HL-60/S4 (cell line): ENCODE results near the gene KHDC4.
"Not testable (repeated sequence)": the region's sequence is repeated elsewhere in the genome, so short reads cannot be mapped to it uniquely, and the experiment has no call there.

ENCODE experiments used
- in situ Hi-C: fragments of 300-500 bp; cut with MboI; formaldehyde crosslinking; loops from 2 replicates; pipeline ENCODE4 v1.14.3; 2022; ENCODE audit warnings: low sequenced_read_pairs

Gene KHDC4

GRCh38 chr1:155941845-155942531, 7.8 kb upstream of the KHDC4 start:
- in situ Hi-C loops: no loop called here

GRCh38 chr1:155940993-155941844, 7.0 kb upstream of the KHDC4 start, which contains the start of gene RXFP4:
Gene RXFP4, plus strand, starts transcription at chr1:155941638. Its CDS starts 72 bp downstream, at chr1:155941710.
- in situ Hi-C loops: no loop called here

GRCh38 chr1:155940482-155940992, 6.3 kb upstream of the KHDC4 start:
- in situ Hi-C loops: no loop called here

GRCh38 chr1:155938220-155938627, 4.0 kb upstream of the KHDC4 start:
- in situ Hi-C loops: loop anchor here (5.0 kb wide), 1 partner anchor 129 kb away; no protein-coding TSS in a partner anchor

- in situ Hi-C loops: loop anchor here (5.0 kb wide), 1 partner anchor 132 kb away; no protein-coding TSS in a partner anchor
Measured at GRCh38 chr1:155934936-155935590, 850 bp upstream of the KHDC4 start.

- in situ Hi-C loops: no loop called here
Measured at GRCh38 chr1:155933591-155934096, 569 bp downstream of the KHDC4 start.

GRCh38 chr1:155932487-155932886, 1.7 kb downstream of the KHDC4 start:
- in situ Hi-C loops: no loop called here

- in situ Hi-C loops: no loop called here
Measured at GRCh38 chr1:155932081-155932480, 2.1 kb downstream of the KHDC4 start.

- in situ Hi-C loops: no loop called here
Measured at GRCh38 chr1:155931332-155932038, 2.7 kb downstream of the KHDC4 start.

GRCh38 chr1:155930725-155931124, 3.5 kb downstream of the KHDC4 start:
- in situ Hi-C loops: not testable (repeated sequence)

GRCh38 chr1:155929057-155929456, 5.2 kb downstream of the KHDC4 start:
- in situ Hi-C loops: no loop called here

GRCh38 chr1:155925506-155925905, 8.7 kb downstream of the KHDC4 start:
- in situ Hi-C loops: no loop called here

GRCh38 chr1:155920717-155921116, 13.5 kb downstream of the KHDC4 start:
- in situ Hi-C loops: no loop called here

GRCh38 chr1:155919801-155920200, 14.4 kb downstream of the KHDC4 start:
- in situ Hi-C loops: no loop called here

- in situ Hi-C loops: no loop called here
Measured at GRCh38 chr1:155918660-155919059, 15.6 kb downstream of the KHDC4 start.

- in situ Hi-C loops: no loop called here
Measured at GRCh38 chr1:155913969-155914757, 20.1 kb downstream of the KHDC4 start.

- in situ Hi-C loops: no loop called here
Measured at GRCh38 chr1:155912056-155912536, 22.1 kb downstream of the KHDC4 start.

- in situ Hi-C loops: no loop called here
Measured at GRCh38 chr1:155911156-155912055, 22.8 kb downstream of the KHDC4 start, which contains the start of gene RIT1. Gene RIT1, minus strand, starts transcription at chr1:155911349. Its CDS starts 588 bp downstream, at chr1:155910761.
